ENCODE results near the gene CA5A.

DNA sequence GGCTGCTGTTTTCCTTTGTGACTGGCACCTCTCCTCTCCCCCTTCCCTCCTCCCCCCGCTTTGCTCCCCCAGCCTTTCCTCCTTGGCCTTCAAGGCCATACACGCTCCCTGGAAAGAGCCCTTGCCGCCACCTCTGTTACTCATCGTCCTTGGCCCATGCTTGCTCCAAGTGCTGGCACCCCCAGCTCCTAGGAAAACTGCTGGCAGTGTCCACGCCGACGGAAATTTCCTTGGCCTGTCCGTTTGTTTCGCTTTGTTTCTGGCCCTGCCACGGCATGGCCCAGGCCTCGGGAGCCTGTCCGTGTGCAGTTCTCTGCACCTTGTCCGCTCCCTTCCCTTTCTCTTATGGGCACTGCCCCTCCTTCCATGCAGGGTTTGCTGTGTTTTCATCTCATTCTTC lies 18.0 kb downstream of the CA5A start:
- TF ChIP-seq, protein P1, sequence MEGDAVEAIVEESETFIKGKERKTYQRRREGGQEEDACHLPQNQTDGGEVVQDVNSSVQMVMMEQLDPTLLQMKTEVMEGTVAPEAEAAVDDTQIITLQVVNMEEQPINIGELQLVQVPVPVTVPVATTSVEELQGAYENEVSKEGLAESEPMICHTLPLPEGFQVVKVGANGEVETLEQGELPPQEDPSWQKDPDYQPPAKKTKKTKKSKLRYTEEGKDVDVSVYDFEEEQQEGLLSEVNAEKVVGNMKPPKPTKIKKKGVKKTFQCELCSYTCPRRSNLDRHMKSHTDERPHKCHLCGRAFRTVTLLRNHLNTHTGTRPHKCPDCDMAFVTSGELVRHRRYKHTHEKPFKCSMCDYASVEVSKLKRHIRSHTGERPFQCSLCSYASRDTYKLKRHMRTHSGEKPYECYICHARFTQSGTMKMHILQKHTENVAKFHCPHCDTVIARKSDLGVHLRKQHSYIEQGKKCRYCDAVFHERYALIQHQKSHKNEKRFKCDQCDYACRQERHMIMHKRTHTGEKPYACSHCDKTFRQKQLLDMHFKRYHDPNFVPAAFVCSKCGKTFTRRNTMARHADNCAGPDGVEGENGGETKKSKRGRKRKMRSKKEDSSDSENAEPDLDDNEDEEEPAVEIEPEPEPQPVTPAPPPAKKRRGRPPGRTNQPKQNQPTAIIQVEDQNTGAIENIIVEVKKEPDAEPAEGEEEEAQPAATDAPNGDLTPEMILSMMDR (IDR thresholded peaks at IDR 0.05; ENCODE audit: insufficient read depth, low read length): no peak
- TF ChIP-seq GABPA (IDR thresholded peaks at IDR 0.05; ENCODE audit: low read depth): no peak
- TF ChIP-seq SPI1 (IDR thresholded peaks at IDR 0.05; ENCODE audit: borderline replicate concordance, low read depth): no peak
- TF ChIP-seq, protein P2, sequence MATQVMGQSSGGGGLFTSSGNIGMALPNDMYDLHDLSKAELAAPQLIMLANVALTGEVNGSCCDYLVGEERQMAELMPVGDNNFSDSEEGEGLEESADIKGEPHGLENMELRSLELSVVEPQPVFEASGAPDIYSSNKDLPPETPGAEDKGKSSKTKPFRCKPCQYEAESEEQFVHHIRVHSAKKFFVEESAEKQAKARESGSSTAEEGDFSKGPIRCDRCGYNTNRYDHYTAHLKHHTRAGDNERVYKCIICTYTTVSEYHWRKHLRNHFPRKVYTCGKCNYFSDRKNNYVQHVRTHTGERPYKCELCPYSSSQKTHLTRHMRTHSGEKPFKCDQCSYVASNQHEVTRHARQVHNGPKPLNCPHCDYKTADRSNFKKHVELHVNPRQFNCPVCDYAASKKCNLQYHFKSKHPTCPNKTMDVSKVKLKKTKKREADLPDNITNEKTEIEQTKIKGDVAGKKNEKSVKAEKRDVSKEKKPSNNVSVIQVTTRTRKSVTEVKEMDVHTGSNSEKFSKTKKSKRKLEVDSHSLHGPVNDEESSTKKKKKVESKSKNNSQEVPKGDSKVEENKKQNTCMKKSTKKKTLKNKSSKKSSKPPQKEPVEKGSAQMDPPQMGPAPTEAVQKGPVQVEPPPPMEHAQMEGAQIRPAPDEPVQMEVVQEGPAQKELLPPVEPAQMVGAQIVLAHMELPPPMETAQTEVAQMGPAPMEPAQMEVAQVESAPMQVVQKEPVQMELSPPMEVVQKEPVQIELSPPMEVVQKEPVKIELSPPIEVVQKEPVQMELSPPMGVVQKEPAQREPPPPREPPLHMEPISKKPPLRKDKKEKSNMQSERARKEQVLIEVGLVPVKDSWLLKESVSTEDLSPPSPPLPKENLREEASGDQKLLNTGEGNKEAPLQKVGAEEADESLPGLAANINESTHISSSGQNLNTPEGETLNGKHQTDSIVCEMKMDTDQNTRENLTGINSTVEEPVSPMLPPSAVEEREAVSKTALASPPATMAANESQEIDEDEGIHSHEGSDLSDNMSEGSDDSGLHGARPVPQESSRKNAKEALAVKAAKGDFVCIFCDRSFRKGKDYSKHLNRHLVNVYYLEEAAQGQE (IDR thresholded peaks at IDR 0.05; ENCODE audit: insufficient replicate concordance, low read depth): no peak
- TF ChIP-seq POLR2AphosphoS5 (IDR thresholded peaks at IDR 0.05; ENCODE audit: low read depth): no peak

All from HL-60 (cell line).